22Rv1 (cell line): Measurements from ENCODE around the gene PHPT1.

ENCODE experiments used
- CTCF ChIP-seq: fragments of 450-650 bp; IDR thresholded peaks from 2 replicates; pipeline ENCODE4 v1.5.1; 2017; ENCODE audit warnings: mild to moderate bottlenecking
- ZFX ChIP-seq: fragments of 450-650 bp; IDR thresholded peaks from 2 replicates; pipeline ENCODE4 v1.6.1; 2017; ENCODE audit warnings: antibody characterized with exemption, borderline replicate concordance

- TF ChIP-seq CTCF, result no peak
- TF ChIP-seq ZFX, result no peak
Measured at GRCh38 chr9:136860529-136860928, 11.3 kb downstream of the PHPT1 start.
